Stimulated activated CD4-positive, alpha-beta T cell treated with anti-CD3 and anti-CD28 coated beads, Interleukin-4, amount 100 ng/mL, for 48 hours (primary cell): ENCODE measurements around the gene GINS1.

Experiments
- DNase-seq, 2 donors: peaks; one replicate each; pipeline ENCODE4 v3.0.0-alpha.2; 2020; ENCODE audit warnings: low read depth in 2 of 2

GINS1 gene

GRCh38 chr20:25476106-25477013, 68.9 kb downstream of the GINS1 start:
- no peak for DNase-seq

GRCh38 chr20:25477014-25477882, 69.8 kb downstream of the GINS1 start:
- DNase-seq: no peak

- no peak for DNase-seq
Observed at GRCh38 chr20:25478889-25479568, 71.6 kb downstream of the GINS1 start.

- no peak for DNase-seq
Observed at GRCh38 chr20:25479638-25480037, 72.2 kb downstream of the GINS1 start.

- DNase-seq: no peak
Observed at GRCh38 chr20:25480156-25480555, 72.7 kb downstream of the GINS1 start.

- no peak for DNase-seq
Observed at GRCh38 chr20:25480797-25481196, 73.3 kb downstream of the GINS1 start.

DNA sequence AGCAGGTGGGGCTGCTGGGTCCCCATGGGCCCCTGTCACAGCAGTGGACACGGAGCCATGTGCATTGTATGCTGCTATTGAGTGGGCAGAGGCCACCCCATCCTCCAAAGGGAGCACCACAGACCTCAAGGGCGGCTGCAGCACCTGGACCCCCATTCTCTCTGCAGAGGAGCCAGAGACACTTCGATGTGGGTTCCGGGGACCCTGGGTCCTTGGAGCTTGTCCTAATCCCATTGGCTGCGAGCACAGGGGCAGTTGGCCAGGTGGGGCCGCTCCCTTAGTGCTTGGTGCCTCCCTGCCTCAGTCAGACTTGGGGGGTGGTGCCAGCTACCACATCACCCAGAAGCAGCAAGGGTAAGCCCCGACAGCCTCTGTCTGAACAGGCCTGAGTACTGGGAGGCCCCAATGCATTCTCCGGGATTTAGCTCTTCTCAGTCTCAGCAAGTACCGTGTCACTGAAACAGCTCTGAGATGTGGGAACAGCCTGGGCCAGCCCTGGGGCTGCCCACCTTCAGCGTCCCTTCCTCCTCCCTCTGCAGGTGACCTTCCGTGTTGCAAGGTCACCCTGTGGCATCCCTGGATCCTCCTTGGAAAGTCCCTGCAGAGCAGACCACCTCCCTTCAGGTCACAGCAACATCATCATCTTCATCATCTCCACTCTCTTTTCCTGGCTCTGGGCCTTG, 73.9 kb downstream of the GINS1 start:
- no peak for DNase-seq

DNA sequence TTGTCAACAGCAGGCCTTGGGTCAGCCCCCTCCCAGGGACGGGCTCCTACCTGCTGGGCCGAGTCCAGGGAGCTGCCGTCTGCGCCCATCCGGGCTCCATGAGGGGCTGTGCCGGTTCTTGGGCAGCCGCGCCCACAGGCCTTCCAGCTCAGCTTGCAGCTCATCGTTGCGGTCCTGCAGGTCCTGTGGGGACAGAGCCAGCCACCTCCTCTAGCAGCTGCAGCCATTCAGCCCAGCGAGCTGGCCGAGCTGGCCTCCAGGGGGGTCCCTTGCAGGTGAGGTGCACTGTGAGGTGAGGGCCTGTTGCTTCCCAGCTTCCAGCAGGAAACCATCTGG, 74.4 kb downstream of the GINS1 start:
- DNase-seq: no peak

- DNase-seq: no peak
Observed at GRCh38 chr20:25483431-25484132, 76.1 kb downstream of the GINS1 start.

DNA sequence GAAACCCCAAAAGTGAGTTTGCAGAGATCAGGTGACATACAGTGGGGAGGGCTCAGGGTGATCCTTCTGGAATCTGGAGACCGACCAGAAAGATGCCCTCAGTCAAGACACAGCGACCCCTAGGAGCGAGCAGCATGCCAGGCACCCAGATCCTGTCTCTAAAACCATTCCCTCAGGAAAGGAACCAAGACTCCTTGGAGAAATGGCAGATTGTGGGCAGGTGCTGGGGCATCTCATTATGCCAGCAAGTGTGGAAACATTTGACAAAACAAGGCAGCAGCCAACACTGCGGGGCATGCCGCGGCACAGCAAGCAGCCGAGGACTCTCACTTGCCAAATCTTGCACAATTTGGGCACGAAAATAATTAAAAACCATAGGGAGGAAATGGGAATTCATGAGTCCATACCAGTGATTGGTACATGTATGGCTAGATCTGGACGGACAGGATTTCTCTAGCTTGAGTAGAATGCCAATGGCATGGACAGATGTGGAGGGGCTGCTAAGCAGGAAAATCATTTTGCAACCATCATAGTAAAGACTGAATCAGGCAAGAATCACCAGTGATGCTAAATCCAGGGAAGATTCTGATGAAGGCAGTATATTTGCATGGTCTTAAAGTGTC, 76.9 kb downstream of the GINS1 start:
- no peak for DNase-seq

DNA sequence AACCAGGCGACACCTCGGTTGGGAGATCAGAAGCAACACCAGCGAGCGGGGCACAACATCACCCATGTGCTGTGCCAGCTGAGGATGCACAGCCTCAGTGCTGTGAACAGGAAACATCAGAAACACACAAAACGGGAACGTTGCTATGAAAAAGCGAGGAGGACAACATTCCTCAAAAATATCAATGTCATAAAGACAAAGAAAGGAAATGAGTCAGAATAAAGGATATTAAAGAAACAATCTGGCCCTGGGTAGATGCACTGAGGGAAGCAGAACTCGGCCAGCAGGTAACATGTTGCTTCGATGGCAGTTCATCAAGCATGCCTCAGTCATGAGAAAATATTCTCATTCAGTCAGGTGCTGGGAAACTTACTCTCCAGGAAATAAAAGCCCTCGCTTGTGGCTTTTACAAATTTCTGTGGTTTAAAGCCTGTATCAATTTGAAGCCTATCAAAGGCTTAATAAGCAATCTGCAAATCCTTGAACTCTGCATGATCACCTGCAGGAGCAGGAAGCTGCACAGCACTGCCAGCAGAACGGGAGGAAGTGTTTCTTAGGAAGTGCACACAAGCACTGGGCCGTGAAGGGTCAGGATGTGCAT, 77.5 kb downstream of the GINS1 start:
- DNase-seq: no peak

DNA sequence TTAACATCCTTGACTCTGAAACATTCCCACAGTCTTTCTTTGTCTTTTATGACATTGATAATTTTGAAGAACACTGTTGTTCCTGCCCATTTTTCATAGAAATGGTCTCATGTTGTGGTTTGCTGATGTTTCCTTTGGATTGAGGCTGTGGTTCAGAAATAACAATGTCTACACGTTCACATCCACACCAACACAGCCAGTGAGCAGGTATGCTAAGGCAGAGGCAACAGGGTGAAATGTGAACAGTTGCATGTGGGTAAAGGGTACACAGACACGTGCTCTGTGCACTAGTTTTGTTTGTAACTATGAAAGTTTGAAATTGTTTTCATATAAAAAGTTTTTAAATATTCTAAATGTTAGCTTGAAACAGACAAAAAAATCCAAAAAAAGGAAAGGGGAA, 78.4 kb downstream of the GINS1 start:
- DNase-seq: no peak

GRCh38 chr20:25486377-25486776, 78.9 kb downstream of the GINS1 start:
- no peak for DNase-seq

DNA sequence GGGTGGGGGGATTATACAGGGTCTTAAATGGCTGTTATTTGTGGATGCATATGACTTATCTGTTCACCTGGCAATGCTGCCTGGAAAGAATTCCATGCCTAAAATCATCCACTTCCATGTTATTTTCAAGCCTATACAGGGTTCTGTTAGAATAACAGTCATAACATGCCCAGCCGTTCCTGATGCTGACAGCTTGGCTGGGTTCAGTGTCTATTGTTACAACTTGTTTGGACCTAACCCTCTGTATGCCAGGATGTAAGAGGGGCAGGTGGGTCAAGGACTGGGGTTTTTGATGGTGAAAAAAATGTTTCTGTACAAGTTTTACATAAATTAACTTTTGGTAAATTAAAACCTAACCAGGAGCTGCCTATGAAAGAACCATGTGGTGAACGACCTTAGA, 79.8 kb downstream of the GINS1 start:
- no peak for DNase-seq

- DNase-seq: no peak
Observed at GRCh38 chr20:25487975-25488374, 80.5 kb downstream of the GINS1 start.

DNA sequence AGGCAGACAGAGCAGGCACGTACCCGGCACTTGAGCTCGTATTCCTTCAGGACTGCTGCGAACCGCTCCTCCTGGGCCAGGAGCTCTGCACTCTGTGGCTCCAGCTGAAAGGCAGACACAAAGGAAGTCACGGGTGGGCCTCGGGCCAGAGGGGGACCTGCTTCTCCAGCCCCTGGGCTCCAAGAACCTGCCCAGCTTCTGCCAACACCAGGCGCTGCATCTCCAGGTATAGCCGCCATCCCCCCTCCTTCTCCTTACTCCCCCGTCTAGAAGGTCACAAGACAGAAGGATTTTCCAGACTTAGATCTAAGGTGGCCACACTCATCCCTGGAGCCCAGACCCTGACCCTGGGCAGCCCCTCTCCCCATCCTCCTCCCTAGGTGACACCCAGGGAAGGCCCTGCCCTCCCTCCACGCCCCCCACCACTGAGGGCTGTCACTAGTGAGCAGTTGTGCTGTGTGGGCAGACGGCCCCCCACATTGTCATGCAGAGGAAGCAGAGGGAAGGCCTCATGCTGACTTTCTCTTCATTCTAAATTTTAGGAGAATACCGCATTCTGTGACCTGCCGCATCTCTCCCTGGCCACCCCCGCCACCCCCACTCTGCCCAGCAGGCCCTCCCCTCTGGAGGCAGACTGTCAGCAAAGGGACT, 81.9 kb downstream of the GINS1 start:
- DNase-seq: no peak

GRCh38 chr20:25490656-25491445, 83.4 kb downstream of the GINS1 start:
- DNase-seq: no peak

DNA sequence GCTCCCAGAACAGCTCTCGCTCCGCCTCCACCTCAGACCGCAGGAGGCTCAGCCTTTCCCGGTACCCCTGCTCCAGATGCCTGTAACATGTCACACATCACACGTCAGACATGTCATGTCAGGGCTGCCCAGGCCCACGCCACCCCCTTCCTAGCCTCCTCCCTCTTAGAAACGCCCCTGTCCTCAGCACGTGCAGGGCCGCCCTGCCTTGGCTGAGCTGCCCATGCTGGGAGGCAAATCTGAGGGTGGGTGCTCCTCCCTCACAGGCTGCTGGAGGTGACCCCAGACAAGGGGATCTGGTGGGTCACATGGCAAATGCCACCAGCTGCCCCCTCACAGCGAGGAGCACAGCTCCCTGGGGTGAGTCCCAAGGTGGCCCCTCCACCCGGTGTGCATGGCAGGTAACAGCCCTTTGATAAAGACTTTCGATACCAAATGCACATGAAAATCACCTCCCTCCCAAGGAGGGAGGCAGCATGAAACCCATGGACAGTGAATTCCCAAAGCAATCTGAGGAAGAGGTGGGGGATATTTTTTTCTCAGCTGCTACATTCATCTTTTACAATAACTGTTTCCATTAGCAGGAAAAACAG, 84.1 kb downstream of the GINS1 start:
- no peak for DNase-seq

GRCh38 chr20:25493137-25493536, 85.7 kb downstream of the GINS1 start:
- no peak for DNase-seq
